Liver (tissue), 9 donors: Measurements from ENCODE around the gene AFDN. TPM values are rescaled to one million over a fixed set of nuclear protein-coding genes. Genes with fewer than 3 reads are reported as not detected.

ENCODE experiments used
- DNase-seq: peaks from one replicate; pipeline ENCODE4 v3.0.0-alpha.2; 2017; ENCODE audit warnings: low spot score
- H3K27ac ChIP-seq, 2 donors: one replicate each; pipeline ENCODE4 v1.7.0; 2013; ENCODE audit warnings: inconsistent platforms in 2 of 2, low read length in 2 of 2, control low read depth in 1 of 2, low read depth in 1 of 2, mild to moderate bottlenecking in 1 of 2
- H3K27me3 ChIP-seq, 4 donors: one replicate each; pipeline versions ENCODE4 v1.6.1 to v1.7.0; 2013; ENCODE audit warnings: low read length in 3 of 4, inconsistent platforms in 1 of 4, mild to moderate bottlenecking in 1 of 4, moderate library complexity in 1 of 4; ENCODE audit not compliant: control insufficient read depth in 4 of 4, insufficient read depth in 4 of 4
- H3K36me3 ChIP-seq, 4 donors: one replicate each; pipeline versions ENCODE4 v1.6.1 to v1.7.0; 2013; ENCODE audit warnings: low read length in 3 of 4, mild to moderate bottlenecking in 3 of 4, low read depth in 1 of 4, moderate library complexity in 1 of 4; ENCODE audit not compliant: control insufficient read depth in 4 of 4, insufficient read depth in 3 of 4
- H3K4me1 ChIP-seq, 4 donors: one replicate each; pipeline versions ENCODE4 v1.6.1 to v1.7.0; 2013; ENCODE audit warnings: low read length in 3 of 4, mild to moderate bottlenecking in 3 of 4, moderate library complexity in 1 of 4; ENCODE audit not compliant: control insufficient read depth in 4 of 4, insufficient read depth in 4 of 4
- H3K4me3 ChIP-seq, 3 donors: one replicate each; pipeline versions ENCODE4 v1.6.1 to v1.7.0; 2013; ENCODE audit warnings: low read length in 3 of 3, control low read depth in 1 of 3, low read depth in 1 of 3, mild to moderate bottlenecking in 1 of 3
- H3K9ac ChIP-seq, 2 donors: one replicate each; pipeline ENCODE4 v1.7.0; 2013; ENCODE audit warnings: low read length in 2 of 2, mild to moderate bottlenecking in 2 of 2, moderate library complexity in 2 of 2, control low read depth in 1 of 2, low read depth in 1 of 2
- H3K9me3 ChIP-seq, 4 donors: one replicate each; pipeline versions ENCODE4 v1.6.1 to v1.7.0; 2013; ENCODE audit warnings: low read length in 3 of 4; ENCODE audit not compliant: control insufficient read depth in 4 of 4
- ATF3 ChIP-seq: IDR thresholded peaks from 2 replicates; pipeline ENCODE4 v1.6.1; 2016; ENCODE audit warnings: antibody characterized with exemption
- CTCF ChIP-seq: fragments of 150-350 bp; IDR thresholded peaks from 2 replicates; pipeline ENCODE4 v1.5.1; 2017; ENCODE audit warnings: improper control_type of control experiment, low read depth, low read length; ENCODE audit not compliant: missing input control
- FOXA1 ChIP-seq: IDR thresholded peaks from 2 replicates; pipeline ENCODE4 v1.6.1; 2016; ENCODE audit warnings: antibody characterized with exemption
- FOXA2 ChIP-seq: IDR thresholded peaks from 2 replicates; pipeline ENCODE4 v1.6.1; 2016; ENCODE audit warnings: antibody characterized with exemption
- GABPA ChIP-seq, 2 donors: IDR thresholded peaks in 1 of 2; conservative IDR thresholded peaks in 1 of 2; 2 replicates each; pipeline ENCODE4 v1.6.1; 2016; ENCODE audit warnings: antibody characterized with exemption in 2 of 2, mild to moderate bottlenecking in 1 of 2, moderate library complexity in 1 of 2
- HNF4A ChIP-seq, 2 donors: conservative IDR thresholded peaks; 2 replicates each; pipeline ENCODE4 v1.6.1; 2016; ENCODE audit warnings: antibody characterized with exemption in 2 of 2, mild to moderate bottlenecking in 2 of 2
- HNF4G ChIP-seq: IDR thresholded peaks from 2 replicates; pipeline ENCODE4 v1.6.1; 2016; ENCODE audit warnings: antibody characterized with exemption
- MAX ChIP-seq: IDR thresholded peaks from 2 replicates; pipeline ENCODE4 v1.6.1; 2016; ENCODE audit warnings: antibody characterized with exemption
- RAD21 ChIP-seq, 2 donors: IDR thresholded peaks; 2 replicates each; pipeline ENCODE4 v1.6.1; 2016; ENCODE audit warnings: antibody characterized with exemption in 2 of 2, mild to moderate bottlenecking in 2 of 2
- REST ChIP-seq: IDR thresholded peaks from 2 replicates; pipeline ENCODE4 v1.6.1; 2016; ENCODE audit warnings: antibody characterized with exemption, mild to moderate bottlenecking
- RXRA ChIP-seq, 2 donors: IDR thresholded peaks; 2 replicates each; pipeline ENCODE4 v1.6.1; 2017 to 2018; ENCODE audit warnings: antibody characterized with exemption in 2 of 2, mild to moderate bottlenecking in 1 of 2
- YY1 ChIP-seq: IDR thresholded peaks from 2 replicates; pipeline ENCODE4 v1.6.1; 2016; ENCODE audit warnings: antibody characterized with exemption, mild to moderate bottlenecking
- ZBTB33 ChIP-seq: IDR thresholded peaks from 2 replicates; pipeline ENCODE4 v1.6.1; 2016; ENCODE audit warnings: antibody characterized with exemption
- WGBS: extraction: QIAGEN DNeasy Blood & Tissue Kit; methylation state at CpG from one replicate; pipeline ENCODE4 v1.1.7; 2013; 5-methylcytosine and 5-hydroxymethylcytosine counted together
- polyA plus RNA-seq, 2 donors: library from polyadenylated mRNA; stranded (reverse) in 1 of 2; unstranded in 1 of 2; fragments of 200-250 nt in 1 of 2; fragments of >200 nt in 1 of 2; fragmentation: Nextera tagmentation in 1 of 2; extraction: Ambion mirVana in 1 of 2; gene quantifications; one replicate each; pipeline versions ENCODE4 v1.2.1 to v1.2.3, GENCODE V29; 2013 to 2015
- total RNA-seq, 2 donors: library from RNA; depleted of rRNA; stranded (reverse); fragments of >200 nt; gene quantifications; one replicate each; pipeline ENCODE4 v1.2.3, GENCODE V29; 2014
- donor health status: healthy.
- donor health status: healthy.
- donor health status: healthy.
- donor health status: healthy.
- donor health status: healthy.

Gene AFDN
- total and polyA plus RNA-seq, 4 donors, result 21.3 to 145 (median 29.3) TPM

- TF ChIP-seq ATF3, result no peak
- TF ChIP-seq CTCF, result no peak
- TF ChIP-seq FOXA2, result no peak
These were observed 188.3 kb downstream of the AFDN start (continued) for GRCh38 chr6:168015009-168015408.

- peaks cover 2 to 15% (median 6%) of the 10 kb centered on the region in 4 donors for H3K9me3 ChIP-seq
- peaks cover 2 to 11% (median 6%) of the 10 kb centered on the region in 4 donors for H3K4me1 ChIP-seq
- no peak overlapping the region for H3K27ac ChIP-seq
- no peaks in the 10 kb centered on the region for H3K36me3 ChIP-seq
- H3K4me3 ChIP-seq, result no peak overlapping the region
- H3K9ac ChIP-seq, result no peak overlapping the region
- 87% methylated on average over 14 of the region's 14 CpGs for WGBS
- H3K27me3 ChIP-seq, result no peaks in the 10 kb centered on the region
- TF ChIP-seq RAD21 (IDR thresholded peaks at IDR 0.05) (no peak), FOXA1 (no peak), HNF4A (conservative IDR thresholded peaks at IDR 0.05) (no peak), MAX (no peak), ATF3 (no peak), HNF4G (no peak), REST (no peak), GABPA (IDR thresholded peaks at IDR 0.05 in 1 of 2, conservative IDR thresholded peaks at IDR 0.05 in 1 of 2) (no peak), ZBTB33 (no peak), RXRA (IDR thresholded peaks at IDR 0.05) (no peak), YY1 (no peak), CTCF (no peak)
- no peak for DNase-seq
These were observed 188.9 kb downstream of the AFDN start for GRCh38 chr6:168015482-168016175.
